K562 (cell line): Measurements from ENCODE around the gene UBXN4. TPM values are rescaled to one million over a fixed set of nuclear protein-coding genes. Genes with fewer than 3 reads are reported as not detected.

Experiments used
- ARID1B ChIP-seq: fragments of 450-650 bp; IDR thresholded peaks from 2 replicates; pipeline ENCODE4 v1.6.1; 2016; ENCODE audit warnings: antibody characterized with exemption, mild to moderate bottlenecking, inconsistent platforms
- CBFA2T2 ChIP-seq: fragments of 450-650 bp; conservative IDR thresholded peaks from 2 replicates; pipeline ENCODE4 v1.6.1; 2017; ENCODE audit warnings: mild to moderate bottlenecking
- CBFA2T3 ChIP-seq: fragments of 450-650 bp; IDR thresholded peaks from 2 replicates; pipeline ENCODE4 v1.6.1; 2017
- CBX3 ChIP-seq, 2 experiments: IDR thresholded peaks; 1 replicate in 1 of 2; 2 replicates in 1 of 2; pipeline ENCODE4 v1.6.1; 2012; ENCODE audit warnings: inconsistent platforms in 2 of 2, low read length in 2 of 2, borderline replicate concordance in 1 of 2, control low read depth in 1 of 2
- CEBPB ChIP-seq: fragments of 450-650 bp; IDR thresholded peaks from 2 replicates; pipeline ENCODE4 v1.6.1; 2016; ENCODE audit warnings: missing genetic modification characterization, missing compliant biosample characterization
- FIP1L1 ChIP-seq: fragments of 200-400 bp; formaldehyde crosslinking; IDR thresholded peaks from 2 replicates; pipeline ENCODE4 v1.6.1; 2018; ENCODE audit warnings: mild to moderate bottlenecking, low read depth, low read length; ENCODE audit not compliant: poor library complexity, severe bottlenecking
- FOSL1 ChIP-seq: fragments of 200-800 bp; sonication (Bioruptor generic); conservative IDR thresholded peaks from 2 replicates; pipeline ENCODE4 v1.6.1; 2016; ENCODE audit warnings: missing genetic modification characterization, missing compliant biosample characterization
- MYC ChIP-seq, 2 experiments: fragments of 250-450 bp in 1 of 2; sonication (Bioruptor Pico) in 1 of 2; IDR thresholded peaks; 2 replicates each; pipeline versions ENCODE4 v1.5.1 to v1.6.1; 2012 to 2021; ENCODE audit warnings: low read depth in 2 of 2, borderline replicate concordance in 1 of 2, improper control_type of control experiment in 1 of 2, low read length in 1 of 2, mild to moderate bottlenecking in 1 of 2, moderate library complexity in 1 of 2
- SREBF2 ChIP-seq: sonication (generic); formaldehyde crosslinking; IDR thresholded peaks from 2 replicates; pipeline ENCODE4 v1.4.0; 2020; ENCODE audit warnings: mild to moderate bottlenecking, missing genetic modification reagents
- TCF3 ChIP-seq: sonication (generic); formaldehyde crosslinking; IDR thresholded peaks from 2 replicates; pipeline ENCODE4 v1.4.0; 2020; ENCODE audit warnings: mild to moderate bottlenecking, missing genetic modification reagents
- TOE1 ChIP-seq, 2 experiments: fragments of 450-650 bp in 1 of 2; sonication (generic) in 1 of 2; formaldehyde crosslinking in 1 of 2; IDR thresholded peaks; 2 replicates each; pipeline versions ENCODE4 v1.7.1 to v1.8.0; 2016 to 2022; ENCODE audit warnings: borderline replicate concordance in 2 of 2, mild to moderate bottlenecking in 2 of 2, antibody characterized with exemption in 1 of 2, inconsistent platforms in 1 of 2, low read depth in 1 of 2, missing genetic modification reagents in 1 of 2, moderate library complexity in 1 of 2
- ZFP30 ChIP-seq: fragments of 250-450 bp; sonication (Bioruptor Pico); IDR thresholded peaks from 2 replicates; pipeline ENCODE4 v1.8.0; 2022; ENCODE audit warnings: moderate library complexity, mild to moderate bottlenecking, inconsistent platforms, borderline replicate concordance
- polyA plus RNA-seq, 8 experiments: library from polyadenylated mRNA; depleted of rRNA in 4 of 8; stranded (reverse) in 5 of 8; unstranded in 3 of 8; fragments of >200 nt; fragmentation: Nextera tagmentation in 2 of 8; fragmentation: Illumina TruSeq in 1 of 8; extraction: Ambion mirVana in 2 of 8; extraction: Trizol in 1 of 8; gene quantifications; 2 replicates each; pipeline versions ENCODE4 v1.2.1 to v1.2.3, GENCODE V29; 2011 to 2014; ENCODE audit warnings: inconsistent platforms in 1 of 8, missing spikeins in 1 of 8
- total RNA-seq, 7 experiments: library from RNA; depleted of rRNA in 6 of 7; stranded (reverse); fragments of >200 nt in 6 of 7; fragmentation: Illumina TruSeq in 2 of 7; extraction: Trizol in 2 of 7; gene quantifications; 2 replicates each; pipeline versions ENCODE4 v1.2.1 to v1.2.3, GENCODE V29; 2011 to 2021; ENCODE audit warnings: low replicate concordance in 1 of 7
- TF ChIP-seq, protein P1 (sequence below), 2 experiments: fragments of 450-650 bp; IDR thresholded peaks; 2 replicates each; pipeline ENCODE4 v1.6.1; 2016; ENCODE audit warnings: mild to moderate bottlenecking in 2 of 2, borderline replicate concordance in 1 of 2, low read depth in 1 of 2, moderate library complexity in 1 of 2
- TF ChIP-seq, protein P2 (sequence below): fragments of 200-800 bp; sonication (Bioruptor generic); IDR thresholded peaks from 2 replicates; pipeline ENCODE4 v1.6.1; 2016; ENCODE audit warnings: missing genetic modification characterization, missing compliant biosample characterization

UBXN4 gene
- total and polyA plus RNA-seq, 9 of the 15 experiments (the other 6 are each of a cell fraction or from before 2014, with no cell fraction given) = 30.4 to 127 (median 55.3) TPM

DNA sequence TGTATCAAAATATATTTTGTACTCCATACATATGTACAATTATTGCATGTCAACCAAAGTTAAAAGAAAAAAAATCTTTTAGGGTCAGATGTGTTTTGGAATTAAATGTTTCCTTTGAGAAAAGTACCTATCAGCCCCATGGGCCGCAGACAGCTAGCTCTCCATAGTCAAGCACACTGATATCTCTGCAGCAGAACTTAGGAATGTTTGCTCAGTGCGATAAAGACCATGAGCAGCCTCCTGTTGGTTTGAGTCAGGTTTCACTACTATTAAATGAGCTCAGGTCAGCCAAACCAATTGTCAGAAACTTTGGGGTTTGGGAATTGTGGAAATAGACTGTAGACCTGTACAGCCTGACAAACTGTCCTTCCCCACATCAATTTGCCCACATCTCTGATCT, 61.6 kb downstream of the UBXN4 start (continued):
- TF ChIP-seq MYC (IDR thresholded peaks at IDR 0.05; ENCODE audit: low read depth, low read length) = no peak
- TF ChIP-seq MYC (CRISPR knock-in tag; IDR thresholded peaks at IDR 0.05; ENCODE audit: borderline replicate concordance, low read depth) = no peak
- no peak for TF ChIP-seq ZFP30 (CRISPR knock-in tag)
- TF ChIP-seq CBFA2T3 = peak; percentile 52
- 0 out of 2 replicates have a peak, but pooled peaks have one; percentile 17 for TF ChIP-seq CEBPB (tag)
- TF ChIP-seq SREBF2 (CRISPR knock-in tag) = no peak
- peak; percentile 12; the same call in 1 of the 2 replicates for TF ChIP-seq CBFA2T2
- no peak for TF ChIP-seq FOSL1 (tag)
- 0 out of 2 replicates have a peak, but pooled peaks have one; percentile 29 for TF ChIP-seq ARID1B
- no peak for TF ChIP-seq TOE1 (IDR thresholded peaks at IDR 0.05; ENCODE audit: borderline replicate concordance)
- no peak for TF ChIP-seq TOE1 (CRISPR knock-in tag; IDR thresholded peaks at IDR 0.05; ENCODE audit: borderline replicate concordance, low read depth)
- TF ChIP-seq, protein P1, sequence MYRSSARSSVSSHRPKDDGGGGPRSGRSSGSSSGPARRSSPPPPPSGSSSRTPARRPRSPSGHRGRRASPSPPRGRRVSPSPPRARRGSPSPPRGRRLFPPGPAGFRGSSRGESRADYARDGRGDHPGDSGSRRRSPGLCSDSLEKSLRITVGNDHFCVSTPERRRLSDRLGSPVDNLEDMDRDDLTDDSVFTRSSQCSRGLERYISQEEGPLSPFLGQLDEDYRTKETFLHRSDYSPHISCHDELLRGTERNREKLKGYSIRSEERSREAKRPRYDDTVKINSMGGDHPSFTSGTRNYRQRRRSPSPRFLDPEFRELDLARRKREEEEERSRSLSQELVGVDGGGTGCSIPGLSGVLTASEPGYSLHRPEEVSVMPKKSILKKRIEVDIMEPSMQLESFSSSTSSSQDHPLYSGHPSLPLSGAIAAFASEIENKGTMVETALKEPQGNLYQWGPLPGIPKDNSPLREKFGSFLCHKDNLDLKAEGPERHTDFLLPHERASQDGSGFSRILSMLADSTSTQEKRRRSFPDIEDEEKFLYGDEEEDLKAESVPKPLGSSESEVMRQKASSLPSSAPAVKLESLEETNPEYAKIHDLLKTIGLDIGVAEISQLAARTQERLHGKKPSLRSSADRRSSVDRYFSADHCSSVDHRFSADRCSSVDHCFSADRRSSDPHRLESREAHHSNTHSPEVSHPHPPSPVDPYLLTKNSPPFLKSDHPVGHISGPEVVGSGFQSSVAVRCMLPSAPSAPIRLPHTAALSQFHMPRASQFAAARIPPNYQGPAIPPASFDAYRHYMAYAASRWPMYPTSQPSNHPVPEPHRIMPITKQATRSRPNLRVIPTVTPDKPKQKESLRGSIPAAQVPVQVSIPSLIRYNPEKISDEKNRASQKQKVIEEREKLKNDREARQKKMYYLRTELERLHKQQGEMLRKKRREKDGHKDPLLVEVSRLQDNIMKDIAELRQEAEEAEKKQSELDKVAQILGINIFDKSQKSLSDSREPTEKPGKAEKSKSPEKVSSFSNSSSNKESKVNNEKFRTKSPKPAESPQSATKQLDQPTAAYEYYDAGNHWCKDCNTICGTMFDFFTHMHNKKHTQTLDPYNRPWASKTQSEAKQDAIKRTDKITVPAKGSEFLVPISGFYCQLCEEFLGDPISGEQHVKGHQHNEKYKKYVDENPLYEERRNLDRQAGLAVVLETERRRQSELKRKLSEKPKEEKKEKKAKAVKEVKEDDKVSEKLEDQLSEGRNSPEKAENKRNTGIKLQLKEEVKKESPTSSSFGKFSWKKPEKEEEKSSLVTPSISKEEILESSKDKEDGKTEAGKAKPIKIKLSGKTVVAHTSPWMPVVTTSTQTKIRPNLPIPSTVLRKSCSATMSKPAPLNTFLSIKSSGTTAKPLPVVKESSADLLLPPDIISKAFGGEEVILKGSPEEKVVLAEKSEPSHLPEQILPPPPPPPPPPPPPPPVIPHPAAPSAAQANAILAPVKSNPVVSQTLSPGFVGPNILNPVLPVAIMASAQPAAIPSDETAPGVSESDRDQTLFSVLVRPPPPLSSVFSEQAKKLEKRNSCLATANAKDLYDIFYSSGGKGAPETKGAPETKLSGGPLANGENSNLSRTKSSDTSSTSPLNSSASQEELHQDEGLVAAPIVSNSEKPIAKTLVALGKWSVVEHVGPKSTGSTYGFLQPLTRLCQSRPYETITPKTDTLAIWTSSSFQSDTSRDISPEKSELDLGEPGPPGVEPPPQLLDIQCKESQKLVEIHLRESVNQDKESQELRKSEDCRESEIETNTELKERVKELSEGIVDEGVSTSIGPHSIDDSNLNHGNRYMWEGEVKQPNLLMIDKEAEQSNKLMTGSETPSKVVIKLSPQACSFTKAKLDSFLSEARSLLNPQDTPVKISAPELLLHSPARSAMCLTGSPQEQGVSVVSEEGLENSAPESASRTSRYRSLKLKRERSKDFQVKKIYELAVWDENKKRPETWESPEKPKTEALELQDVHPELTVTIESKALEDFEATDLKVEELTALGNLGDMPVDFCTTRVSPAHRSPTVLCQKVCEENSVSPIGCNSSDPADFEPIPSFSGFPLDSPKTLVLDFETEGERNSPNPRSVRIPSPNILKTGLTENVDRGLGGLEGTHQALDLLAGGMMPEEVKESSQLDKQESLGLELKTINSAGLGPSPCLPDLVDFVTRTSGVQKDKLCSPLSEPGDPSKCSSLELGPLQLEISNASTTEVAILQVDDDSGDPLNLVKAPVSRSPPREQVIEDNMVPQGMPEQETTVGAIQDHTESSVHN (IDR thresholded peaks at IDR 0.05; ENCODE audit: borderline replicate concordance in 1 of 2, low read depth in 1 of 2) = no peak
- TF ChIP-seq, protein P2, sequence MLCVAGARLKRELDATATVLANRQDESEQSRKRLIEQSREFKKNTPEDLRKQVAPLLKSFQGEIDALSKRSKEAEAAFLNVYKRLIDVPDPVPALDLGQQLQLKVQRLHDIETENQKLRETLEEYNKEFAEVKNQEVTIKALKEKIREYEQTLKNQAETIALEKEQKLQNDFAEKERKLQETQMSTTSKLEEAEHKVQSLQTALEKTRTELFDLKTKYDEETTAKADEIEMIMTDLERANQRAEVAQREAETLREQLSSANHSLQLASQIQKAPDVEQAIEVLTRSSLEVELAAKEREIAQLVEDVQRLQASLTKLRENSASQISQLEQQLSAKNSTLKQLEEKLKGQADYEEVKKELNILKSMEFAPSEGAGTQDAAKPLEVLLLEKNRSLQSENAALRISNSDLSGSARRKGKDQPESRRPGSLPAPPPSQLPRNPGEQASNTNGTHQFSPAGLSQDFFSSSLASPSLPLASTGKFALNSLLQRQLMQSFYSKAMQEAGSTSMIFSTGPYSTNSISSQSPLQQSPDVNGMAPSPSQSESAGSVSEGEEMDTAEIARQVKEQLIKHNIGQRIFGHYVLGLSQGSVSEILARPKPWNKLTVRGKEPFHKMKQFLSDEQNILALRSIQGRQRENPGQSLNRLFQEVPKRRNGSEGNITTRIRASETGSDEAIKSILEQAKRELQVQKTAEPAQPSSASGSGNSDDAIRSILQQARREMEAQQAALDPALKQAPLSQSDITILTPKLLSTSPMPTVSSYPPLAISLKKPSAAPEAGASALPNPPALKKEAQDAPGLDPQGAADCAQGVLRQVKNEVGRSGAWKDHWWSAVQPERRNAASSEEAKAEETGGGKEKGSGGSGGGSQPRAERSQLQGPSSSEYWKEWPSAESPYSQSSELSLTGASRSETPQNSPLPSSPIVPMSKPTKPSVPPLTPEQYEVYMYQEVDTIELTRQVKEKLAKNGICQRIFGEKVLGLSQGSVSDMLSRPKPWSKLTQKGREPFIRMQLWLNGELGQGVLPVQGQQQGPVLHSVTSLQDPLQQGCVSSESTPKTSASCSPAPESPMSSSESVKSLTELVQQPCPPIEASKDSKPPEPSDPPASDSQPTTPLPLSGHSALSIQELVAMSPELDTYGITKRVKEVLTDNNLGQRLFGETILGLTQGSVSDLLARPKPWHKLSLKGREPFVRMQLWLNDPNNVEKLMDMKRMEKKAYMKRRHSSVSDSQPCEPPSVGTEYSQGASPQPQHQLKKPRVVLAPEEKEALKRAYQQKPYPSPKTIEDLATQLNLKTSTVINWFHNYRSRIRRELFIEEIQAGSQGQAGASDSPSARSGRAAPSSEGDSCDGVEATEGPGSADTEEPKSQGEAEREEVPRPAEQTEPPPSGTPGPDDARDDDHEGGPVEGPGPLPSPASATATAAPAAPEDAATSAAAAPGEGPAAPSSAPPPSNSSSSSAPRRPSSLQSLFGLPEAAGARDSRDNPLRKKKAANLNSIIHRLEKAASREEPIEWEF (CRISPR knock-in tag) = no peak
- TF ChIP-seq FIP1L1 = no peak
- 0 out of 2 replicates have a peak, but pooled peaks have one; percentile 19 for TF ChIP-seq TCF3 (CRISPR knock-in tag)
- no peak for TF ChIP-seq CBX3 (IDR thresholded peaks at IDR 0.05; ENCODE audit: borderline replicate concordance in 1 of 2, low read length in 2 of 2)
